ENCODE measurements around the gene TIMP3. TPM values are rescaled to one million over a fixed set of nuclear protein-coding genes. Genes with fewer than 3 reads are reported as not detected.

The TIMP3 gene
- 1.1 to 1.8 TPM (median 1.5 TPM) in 5 replicates for total RNA-seq (2022; extraction: Qiagen RNA extraction)

DNA sequence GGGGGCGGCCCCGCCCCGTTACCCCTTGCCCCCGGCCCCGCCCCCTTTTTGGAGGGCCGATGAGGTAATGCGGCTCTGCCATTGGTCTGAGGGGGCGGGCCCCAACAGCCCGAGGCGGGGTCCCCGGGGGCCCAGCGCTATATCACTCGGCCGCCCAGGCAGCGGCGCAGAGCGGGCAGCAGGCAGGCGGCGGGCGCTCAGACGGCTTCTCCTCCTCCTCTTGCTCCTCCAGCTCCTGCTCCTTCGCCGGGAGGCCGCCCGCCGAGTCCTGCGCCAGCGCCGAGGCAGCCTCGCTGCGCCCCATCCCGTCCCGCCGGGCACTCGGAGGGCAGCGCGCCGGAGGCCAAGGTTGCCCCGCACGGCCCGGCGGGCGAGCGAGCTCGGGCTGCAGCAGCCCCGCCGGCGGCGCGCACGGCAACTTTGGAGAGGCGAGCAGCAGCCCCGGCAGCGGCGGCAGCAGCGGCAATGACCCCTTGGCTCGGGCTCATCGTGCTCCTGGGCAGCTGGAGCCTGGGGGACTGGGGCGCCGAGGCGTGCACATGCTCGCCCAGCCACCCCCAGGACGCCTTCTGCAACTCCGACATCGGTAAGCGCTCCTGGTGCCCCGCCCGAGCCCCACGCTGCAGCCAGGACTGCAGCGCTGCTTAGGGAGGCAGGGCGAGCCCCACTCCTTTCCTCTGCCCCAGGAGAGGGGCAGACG is at the start of gene TIMP3:
Gene TIMP3, plus strand, starts transcription at position 169 of the 700 bp plus-strand sequence. Its CDS starts 297 bp downstream, at position 466.

